ENCODE results near the gene CLIP1.

- TF ChIP-seq CTCF (IDR thresholded peaks at IDR 0.05 in 2 of 3, conservative IDR thresholded peaks at IDR 0.05 in 1 of 3; ENCODE audit: borderline replicate concordance in 1 of 3, insufficient read depth in 1 of 3, low read depth in 2 of 3, low read length in 2 of 3) (no peak), RAD21 (IDR thresholded peaks at IDR 0.05; ENCODE audit: low read depth) (no peak), SP1 (IDR thresholded peaks at IDR 0.05; ENCODE audit: low read depth) (no peak), EZH2 (IDR thresholded peaks at IDR 0.05) (no peak), POLR2A (IDR thresholded peaks at IDR 0.05; ENCODE audit: borderline replicate concordance, extremely low read depth, insufficient read depth, insufficient read length) (no peak)
Measured at GRCh38 chr12:122458105-122459035, 35.9 kb upstream of the CLIP1 start.

Data from HCT116 (cell line).